ENCODE results near the gene VAT1L.

DNA sequence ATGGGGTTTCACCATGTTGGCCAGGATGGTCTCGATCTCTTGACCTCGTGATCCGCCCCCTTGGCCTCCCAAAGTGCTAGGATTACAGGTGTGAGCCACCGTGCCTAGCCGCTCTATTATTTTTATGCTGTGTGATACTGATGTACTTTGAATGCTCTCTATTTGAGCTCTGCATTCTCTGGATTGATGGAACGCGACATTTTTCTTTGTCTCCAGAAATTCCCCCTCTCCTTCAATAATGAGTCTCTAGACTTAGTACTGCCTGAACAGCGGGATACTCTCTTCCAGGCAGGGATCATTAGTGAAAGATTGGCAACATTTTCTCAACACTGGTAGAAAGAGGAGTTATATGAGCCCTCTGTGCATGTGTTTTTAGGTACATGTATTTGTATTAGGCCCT lies 140.6 kb downstream of the VAT1L start:
- TF ChIP-seq, protein P1, sequence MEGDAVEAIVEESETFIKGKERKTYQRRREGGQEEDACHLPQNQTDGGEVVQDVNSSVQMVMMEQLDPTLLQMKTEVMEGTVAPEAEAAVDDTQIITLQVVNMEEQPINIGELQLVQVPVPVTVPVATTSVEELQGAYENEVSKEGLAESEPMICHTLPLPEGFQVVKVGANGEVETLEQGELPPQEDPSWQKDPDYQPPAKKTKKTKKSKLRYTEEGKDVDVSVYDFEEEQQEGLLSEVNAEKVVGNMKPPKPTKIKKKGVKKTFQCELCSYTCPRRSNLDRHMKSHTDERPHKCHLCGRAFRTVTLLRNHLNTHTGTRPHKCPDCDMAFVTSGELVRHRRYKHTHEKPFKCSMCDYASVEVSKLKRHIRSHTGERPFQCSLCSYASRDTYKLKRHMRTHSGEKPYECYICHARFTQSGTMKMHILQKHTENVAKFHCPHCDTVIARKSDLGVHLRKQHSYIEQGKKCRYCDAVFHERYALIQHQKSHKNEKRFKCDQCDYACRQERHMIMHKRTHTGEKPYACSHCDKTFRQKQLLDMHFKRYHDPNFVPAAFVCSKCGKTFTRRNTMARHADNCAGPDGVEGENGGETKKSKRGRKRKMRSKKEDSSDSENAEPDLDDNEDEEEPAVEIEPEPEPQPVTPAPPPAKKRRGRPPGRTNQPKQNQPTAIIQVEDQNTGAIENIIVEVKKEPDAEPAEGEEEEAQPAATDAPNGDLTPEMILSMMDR (IDR thresholded peaks at IDR 0.05) = no peak
- TF ChIP-seq POLR2A (IDR thresholded peaks at IDR 0.05) = no peak
